HG02798 (cell line): Measurements from ENCODE around the gene FUT7.
"Not testable (repeated sequence)": the region's sequence is repeated elsewhere in the genome, so short reads cannot be mapped to it uniquely, and the experiment has no call there.

Experiments
- ATAC-seq: cut with Tn5 transposase; IDR thresholded peaks from one replicate; pipeline ENCODE4 v1.9.1; 2021; ENCODE audit warnings: mild to moderate bottlenecking; ENCODE audit not compliant: unreplicated experiment, poor library complexity

The FUT7 gene

DNA sequence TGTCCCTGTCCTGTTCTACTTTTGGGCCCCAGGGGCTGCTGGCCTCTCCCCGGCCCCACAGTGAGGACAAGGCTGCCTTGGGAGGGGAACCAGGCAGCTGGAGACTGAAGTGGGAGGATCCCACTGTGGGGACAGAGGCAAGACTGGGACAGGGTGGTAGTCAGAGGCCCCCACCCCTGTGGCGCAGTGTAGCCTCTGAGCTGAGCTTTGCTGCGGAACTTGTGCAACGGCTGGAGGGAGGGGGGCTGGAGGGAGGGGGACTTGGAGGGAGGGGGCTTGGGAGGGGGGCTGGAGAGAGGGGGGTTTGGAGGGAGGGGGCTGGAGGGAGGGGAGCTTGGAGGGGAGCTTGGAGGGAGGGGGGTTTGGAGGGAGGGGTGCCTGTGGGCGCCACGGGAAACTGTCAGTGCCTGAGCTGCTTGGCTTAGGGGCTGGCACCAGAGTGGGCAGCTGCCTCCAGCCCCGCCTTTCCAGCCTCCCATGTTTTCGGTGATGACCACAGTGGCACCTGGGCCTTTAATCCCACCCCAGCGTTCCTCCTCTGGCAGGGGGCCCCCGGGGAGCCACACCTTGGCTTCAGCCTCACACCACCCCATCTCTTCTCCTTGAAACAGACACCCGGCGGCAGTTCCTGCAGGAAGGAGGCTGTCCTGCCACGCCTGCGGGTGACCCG is 2.3 kb upstream of the FUT7 start:
- no peak for ATAC-seq

DNA sequence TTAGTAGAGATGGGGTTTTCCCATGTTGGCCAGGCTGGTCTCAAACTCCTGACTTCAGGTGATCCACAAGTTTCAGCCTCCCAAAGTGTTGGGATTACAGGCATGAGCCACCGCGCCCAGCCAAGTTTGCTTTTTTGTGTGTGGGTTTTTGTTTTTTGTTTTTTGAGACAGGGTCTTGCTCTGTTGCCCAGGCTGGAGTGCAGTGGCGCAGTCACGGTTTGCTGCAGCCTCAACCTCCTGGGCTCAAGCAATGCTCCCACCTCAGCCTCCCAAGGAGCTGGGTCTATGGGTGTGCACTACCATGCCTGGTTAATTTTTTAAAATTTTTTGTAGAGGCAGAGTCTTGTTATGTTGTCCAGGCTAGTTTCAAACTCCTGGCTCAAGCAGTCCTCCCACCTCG is 1.6 kb upstream of the FUT7 start:
- ATAC-seq, result not testable (repeated sequence)

DNA sequence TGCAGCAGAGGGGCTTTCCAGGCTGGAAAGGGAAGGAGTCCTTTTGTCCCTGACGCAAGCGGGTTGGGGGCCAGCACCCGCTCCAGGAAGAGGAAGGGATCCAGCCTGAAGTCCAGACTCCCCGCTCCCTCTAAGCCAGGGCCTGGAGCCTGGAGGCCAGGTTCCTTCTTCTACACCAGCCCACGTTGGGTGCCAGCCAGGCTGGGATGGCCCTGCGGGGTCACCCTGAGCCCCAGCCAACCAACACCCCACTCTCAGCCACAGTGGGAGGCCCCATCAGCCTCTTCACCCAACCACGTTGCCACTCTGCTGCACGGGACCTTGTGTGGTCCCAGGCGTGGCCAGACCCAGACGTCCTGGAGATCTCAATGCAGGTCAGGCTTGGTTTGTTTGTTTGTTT is 970 bp upstream of the FUT7 start:
- ATAC-seq, result no peak

DNA sequence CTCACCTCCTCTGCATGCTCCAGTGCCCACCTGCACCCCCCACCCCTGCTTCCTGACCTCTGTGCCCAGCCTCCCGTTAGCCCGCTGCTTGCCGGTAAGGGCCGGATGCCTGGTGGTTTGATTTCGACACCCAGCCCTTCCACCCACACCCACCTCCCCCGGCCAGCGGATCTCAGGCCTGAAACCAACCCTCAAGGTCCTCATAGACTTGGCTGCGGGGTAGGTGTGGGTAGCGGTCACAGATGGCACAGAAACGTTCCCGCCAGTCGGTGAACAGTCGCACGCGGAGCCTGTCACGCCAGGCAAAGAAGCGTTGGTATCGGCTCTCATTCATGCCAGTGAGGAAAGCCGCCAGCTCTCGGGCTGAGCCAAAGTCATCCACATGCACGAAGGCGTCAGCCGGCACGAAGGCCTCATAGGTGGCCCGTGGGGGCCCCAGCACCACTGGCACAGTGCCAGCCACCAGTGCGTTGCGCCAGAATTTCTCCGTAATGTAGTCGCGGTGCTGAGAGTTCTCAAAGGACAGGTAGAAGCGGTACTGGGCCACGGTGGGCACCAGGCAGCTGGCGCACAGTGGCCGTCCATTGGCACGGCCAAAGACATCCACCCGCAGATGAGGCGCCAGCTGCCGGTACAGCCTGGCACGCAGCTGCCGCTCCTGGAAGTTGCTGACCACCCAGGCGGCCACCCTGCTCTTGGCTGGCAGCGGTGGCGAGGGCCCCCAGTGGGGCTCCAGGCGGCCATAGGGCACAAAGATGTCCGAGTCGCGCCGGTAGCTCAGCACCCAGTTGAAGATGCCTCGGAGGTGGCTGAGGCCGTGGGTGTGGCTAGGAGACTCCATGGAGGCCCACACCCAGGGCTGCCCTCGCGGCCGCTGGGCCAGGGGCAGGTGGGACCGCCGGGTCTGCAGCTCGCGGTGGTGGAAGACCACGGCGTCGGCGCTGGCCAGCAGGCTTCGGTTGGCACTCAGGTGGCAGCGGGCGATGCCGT is 1.1 kb downstream of the FUT7 start:
- ATAC-seq, result no peak

DNA sequence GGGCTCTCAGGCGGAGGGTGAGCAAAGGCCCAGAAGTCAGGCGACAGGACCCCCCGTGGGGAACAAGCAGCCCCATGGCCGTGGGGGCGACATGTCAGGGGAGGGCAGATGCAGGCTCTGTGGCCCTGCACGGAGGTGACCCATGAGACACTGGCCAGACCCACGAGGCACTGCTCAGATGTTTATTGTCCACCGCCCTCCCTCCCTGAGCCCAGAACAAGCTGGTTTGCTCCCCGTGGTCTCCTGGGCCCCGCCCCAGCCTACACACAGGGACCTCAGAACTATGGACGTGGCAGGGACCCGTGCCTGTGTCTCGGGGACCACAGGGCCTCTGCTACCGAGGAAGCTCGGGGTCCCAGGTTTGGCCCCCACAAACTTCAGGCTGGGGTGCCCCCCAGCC is 1.9 kb downstream of the FUT7 start:
- no peak for ATAC-seq

DNA sequence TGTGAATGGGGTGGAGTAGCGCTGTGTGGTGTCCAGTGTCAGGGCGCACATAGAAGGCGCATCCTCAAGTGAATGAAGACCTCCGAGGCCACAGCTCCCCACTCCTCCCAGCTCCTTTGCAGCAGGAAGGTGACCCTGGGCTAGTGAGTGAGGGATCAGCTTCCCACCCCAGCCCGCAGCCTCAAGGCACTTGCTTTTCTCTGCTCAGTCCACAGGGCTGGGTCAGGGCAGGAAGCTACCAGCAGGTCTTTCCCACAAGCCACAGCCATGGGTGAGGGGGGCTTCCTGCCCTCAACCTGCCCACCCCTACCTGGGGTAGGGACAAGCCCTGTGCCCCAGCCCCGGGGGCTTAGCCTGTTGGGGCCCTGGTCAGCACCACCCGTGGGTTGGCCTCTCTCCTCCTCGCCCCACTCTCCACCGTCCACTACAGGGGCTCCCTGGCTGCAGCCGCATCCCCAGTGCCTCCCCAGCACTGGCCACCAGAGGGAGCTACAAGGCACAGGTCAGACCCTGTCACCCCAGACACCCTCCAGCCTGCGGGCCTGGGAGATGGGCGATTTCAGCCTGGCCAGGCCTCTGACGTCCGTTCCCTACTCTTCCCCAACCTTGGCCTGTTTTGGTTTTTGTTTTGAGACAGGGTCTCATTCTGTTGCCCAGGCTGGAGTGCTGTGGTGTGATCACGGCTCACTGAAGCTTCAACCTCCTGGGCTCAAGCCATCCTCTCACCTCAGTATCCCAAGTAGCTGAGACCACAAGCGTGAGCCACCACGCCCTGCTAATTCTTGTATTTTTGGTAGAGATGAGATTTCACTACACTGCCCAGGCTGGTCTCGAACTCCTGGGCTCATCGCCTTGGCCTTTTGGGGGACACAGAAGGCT is 2.6 kb downstream of the FUT7 start:
- ATAC-seq, result no peak

DNA sequence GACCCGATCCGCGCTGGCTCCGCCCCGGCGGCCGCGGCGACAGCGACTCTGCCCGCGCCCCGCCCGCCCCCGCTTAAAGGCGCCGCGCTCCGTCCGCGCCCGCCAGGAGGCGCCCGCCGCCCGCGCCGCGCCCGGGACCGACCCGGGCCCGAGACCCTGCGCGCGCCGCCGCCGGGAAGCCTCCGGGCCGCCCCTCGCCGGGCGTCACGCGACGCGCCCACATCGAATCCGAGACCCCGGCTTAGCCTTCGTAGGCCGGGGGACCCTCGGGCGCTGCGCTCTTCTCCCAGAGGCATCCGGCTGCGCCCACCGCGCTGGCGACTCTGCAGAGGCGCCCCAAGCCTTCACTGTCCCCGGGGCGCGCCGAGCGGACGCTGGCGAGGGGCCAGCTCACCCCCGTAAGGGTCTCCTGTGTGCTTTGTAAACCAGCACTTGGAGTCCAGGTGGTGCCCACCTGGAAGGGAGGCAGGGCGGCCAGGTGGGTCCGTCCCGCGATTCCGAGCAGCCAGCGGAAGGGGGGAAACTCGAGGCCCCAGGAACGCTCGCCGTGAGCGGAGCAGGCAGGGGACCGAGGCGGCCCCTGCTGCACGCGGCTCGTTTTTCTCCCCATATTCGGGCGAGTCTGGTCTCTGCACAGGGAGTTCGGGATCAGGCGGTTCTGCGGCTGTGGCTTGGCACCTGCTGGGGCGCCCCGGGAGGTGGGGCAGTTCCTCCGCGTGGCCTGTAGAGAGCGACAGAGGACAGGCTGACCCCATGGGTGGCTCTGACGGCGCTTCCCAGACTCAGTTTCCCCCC is 3.4 kb downstream of the FUT7 start:
- peak; percentile 61 for ATAC-seq

DNA sequence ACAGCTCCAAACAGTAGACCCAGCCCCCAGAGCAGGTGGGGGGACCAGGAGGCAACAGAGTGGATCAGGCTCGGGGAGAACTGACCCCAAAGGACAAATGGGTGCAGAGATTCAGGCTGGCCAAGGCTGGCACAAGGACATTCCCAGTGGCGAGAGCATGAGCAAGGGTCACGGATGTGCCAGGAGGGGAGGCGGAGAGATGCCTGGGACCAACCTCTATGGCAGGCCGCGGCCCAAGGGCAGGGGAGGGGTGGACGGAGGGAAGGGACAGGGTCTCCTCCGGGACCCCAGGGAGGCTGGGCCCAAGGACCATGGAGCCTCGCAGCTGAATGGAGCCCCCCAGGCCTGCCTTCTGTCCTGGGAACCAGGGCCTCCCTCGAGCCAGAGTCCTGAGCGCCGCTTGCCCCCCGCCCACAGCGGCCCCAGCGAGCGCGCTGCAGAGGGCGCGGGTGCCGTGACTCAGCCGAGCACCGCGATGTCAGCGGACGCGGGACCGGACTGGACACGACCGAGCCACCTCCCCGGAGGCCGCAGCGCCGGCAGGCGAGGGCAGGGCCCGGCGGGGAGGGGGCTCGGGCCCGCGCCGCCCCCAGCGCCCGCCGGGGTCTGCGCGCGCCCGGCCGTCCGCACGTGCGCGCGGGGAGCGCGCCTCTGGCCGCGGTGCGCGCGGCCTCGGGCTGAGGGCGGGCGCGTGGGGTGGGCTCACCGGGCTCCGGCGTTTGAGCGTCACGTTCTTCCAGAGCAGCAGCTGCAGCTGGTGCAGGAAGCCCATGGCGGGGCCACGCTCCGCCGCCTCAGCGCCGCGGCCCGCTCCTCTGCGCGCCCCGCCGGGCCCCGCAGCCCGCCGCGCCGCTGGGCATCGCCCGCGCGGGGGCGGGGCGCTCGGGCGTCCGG is 4.3 kb downstream of the FUT7 start, which contains the start of gene ABCA2:
Gene ABCA2 (minus strand): TSS at position 869 of the 894 bp plus-strand sequence. CDS start 97 bp downstream, at position 772.
- no peak for ATAC-seq

DNA sequence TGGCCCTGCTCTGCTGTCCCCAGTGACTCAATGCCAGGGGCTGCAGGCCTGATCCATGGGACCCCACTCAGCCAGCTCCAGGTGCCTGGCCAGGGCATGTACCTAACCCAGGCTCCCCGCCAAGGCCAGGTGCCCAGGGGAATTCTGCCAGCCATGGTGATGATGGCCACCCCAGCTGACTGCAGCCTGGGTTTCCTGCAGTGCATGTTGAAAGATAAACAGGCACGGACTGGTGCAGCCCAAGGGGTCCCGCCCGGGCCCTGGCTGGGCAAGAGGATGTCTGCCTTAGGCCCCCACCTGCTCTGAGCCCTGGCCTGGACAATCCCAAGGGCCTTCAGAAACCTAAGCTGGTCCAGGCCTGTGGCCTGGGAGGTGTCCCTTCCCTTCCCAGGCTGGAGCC is 5.1 kb downstream of the FUT7 start:
- ATAC-seq, result no peak

DNA sequence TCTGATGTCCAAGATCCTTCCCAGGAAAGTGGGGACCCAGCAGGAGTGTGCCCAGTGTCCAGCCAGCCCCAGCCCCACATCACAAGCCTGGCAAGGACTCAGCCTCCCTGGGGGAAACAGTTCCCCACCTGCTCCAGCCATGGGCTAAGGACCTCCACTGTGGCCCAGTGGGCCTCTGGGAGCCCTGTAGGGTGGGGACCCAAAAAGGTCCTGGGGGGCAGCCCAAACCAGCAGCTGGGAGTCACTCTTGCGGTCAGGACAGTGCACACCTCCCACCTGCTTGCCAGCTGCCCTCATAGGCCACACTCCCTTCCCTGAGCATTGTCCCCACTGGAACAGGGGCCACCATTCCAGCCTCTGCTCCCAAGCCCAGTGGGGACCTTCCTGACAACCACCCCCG is 5.5 kb downstream of the FUT7 start:
- no peak for ATAC-seq

DNA sequence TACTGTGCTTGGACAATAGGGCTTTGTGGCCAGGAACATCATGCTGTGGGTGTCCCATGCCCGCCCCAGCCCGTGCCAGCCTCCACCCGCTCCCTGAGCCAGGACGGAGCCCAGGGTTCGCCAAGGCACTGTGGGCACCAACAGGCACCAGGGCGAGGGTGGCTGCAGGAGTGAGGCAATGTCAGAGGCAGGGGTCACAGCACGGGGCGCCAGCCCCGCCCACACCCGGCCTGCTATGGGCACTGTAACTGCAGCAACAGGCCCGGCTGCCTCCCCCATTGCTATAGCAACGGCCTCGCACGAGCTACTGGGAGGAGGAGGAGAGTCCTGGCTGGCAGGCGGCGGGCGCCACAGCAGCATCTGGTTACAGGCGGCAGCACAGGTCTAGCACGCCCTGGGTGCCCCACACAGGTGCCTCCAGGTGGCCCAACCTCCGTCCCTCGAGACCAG is 6.3 kb downstream of the FUT7 start:
- no peak for ATAC-seq

DNA sequence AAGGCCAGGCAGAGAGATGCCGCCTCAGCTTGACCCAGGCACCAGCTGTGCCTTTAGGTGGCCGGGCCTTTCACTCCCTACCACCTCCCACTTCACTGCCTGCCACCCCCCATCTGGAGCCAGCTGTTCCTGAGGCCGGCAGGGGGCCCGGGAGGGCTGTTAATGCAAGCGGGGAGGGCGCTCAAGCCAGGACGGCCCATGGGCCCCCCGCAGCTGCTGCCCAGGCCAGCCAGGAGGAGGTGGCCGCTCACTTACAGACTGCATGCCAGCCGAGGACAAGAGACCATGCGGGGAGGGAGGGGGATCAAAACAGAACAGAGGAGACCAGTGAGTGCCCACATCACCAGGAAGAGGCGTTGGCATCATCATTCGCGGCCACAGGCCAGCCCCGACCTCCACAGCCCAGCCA is 8.3 kb downstream of the FUT7 start:
- no peak for ATAC-seq

DNA sequence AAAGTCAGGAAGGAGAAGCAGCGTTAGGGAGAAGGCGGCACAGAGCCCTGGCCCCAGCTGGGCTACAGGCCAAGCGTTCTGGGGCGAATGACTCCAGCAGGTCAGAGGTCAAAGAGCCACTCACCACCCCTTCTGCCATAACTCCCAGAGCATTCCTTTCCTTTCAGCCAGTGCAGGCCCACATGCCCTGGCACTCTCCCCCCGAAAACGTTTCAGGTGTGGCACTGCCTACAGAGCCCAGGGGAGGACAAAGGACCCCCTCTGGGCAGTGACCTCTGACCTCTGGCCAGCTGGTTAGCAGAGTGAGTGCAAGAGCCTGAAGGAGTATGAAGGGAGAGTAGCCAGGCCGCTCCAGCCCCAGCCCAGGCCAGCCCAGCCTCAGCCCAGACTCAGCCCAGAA is 8.7 kb downstream of the FUT7 start:
- no peak for ATAC-seq

DNA sequence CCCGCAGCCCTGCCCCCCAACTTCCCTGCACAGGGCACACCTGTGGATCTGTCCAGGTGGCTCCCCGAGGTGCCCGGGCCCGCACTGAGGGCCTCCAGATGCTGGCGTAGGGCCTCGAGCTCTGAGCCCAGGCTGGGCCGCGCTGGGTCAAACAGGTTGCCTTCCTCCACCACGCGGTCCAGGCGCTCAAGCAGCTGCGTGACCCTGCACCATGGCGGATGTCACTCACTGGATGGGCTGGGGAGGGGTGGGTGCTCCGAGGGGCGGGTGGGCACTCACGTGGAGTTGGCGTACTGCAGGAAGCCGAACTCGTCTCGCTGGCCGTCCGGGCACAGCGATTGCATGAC is 9.3 kb downstream of the FUT7 start:
- no peak for ATAC-seq

DNA sequence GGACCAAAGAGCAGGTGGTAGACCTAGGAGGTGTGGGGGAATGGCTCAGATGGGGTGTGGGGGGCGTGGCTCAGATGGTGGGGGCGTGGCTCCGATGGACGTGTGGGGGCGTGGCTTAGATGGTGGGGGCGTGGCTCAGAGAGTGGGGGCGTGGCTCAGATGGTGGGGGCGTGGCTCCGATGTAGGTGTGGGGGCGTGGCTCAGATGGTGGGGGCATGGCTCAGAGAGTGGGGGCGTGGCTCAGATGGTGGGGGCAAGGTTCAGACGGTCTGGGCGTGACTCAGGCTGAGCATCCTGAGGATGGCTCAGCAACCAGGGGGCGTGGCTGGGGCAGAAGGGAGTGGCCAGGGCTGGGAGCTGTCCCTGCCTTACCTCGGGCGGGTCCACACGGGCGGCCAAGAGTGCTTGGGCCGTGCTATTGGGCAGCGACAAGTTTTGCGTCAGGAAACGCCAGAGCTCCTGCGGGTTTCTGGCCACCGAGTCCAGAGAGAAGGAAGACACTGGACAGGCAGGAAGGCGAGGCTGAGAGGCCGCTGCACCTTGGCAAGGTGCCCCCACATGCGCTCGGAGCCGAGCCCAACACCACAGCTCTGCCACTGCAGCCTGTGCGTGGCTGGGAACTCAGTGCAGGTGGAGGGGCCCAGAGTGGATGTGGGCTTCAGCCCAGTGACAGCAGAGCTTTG is 9.8 kb downstream of the FUT7 start:
- peak; percentile 46 for ATAC-seq

DNA sequence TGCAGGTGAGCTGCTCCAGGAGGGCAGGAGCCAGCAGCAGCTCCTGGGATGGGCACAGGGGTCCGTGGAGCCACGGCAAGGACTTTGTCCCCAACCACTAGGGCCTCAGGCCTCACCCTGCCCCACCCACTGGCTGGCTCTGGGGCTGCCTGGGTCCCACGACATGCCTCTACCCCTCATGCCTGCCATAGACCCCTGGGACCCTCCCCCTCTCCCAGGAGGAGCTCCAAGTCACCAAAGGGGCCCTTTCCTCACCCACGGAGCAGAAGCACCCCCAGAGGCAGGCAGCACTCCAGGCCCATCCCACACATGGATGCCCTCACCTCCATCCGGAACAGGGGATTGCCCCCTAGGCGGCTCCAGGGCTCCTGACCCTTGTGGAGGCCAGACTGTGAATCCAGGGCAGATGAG is 10.3 kb downstream of the FUT7 start:
- no peak for ATAC-seq

DNA sequence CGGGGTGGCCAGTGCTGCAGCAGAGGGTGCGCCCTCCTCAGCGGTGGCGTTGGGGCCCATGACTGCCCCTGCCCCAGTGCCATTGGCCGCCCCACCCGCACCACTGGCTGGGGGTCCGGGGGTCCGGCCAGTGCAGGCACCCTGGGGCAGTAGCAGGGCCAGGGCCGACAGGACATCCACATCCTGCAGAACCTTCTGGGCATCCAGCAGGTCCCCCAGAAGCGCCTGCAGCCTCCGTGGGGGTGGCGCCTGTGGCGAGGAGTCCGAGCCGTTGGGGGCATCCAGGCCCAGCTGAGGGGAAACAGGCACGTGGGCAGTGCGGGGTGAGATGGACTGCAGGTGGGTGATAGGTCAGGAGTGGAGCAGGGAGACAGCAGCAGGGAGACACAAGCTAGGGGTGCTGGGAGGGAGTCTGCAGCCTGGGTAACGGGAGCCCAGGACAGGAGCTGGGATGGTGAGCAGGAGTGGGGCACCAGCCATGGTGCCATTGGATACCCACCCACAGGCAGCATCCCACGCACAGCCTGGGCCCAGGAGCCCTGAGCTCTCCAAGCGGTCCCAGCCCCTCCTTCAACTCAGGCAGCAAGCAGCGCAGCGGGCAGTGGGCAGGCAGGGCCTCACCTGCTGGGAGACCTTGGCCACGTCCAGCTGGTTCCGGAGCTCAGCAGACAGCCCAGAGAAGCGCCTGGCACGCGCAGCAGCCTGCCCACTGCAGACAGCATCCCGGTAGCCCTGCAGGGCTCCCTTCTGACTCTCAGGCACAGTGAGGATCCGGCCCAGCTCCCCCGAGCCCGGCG is 10.9 kb downstream of the FUT7 start:
- no peak for ATAC-seq
